Neural cell (in vitro differentiated cells): ENCODE results near the gene ACOT13. TPM values are rescaled to one million over a fixed set of nuclear protein-coding genes. Genes with fewer than 3 reads are reported as not detected.
"Not testable (repeated sequence)": the region's sequence is repeated elsewhere in the genome, so short reads cannot be mapped to it uniquely, and the experiment has no call there.

Experiments used
- H2AFZ ChIP-seq: fragments of 200-600, 300-800 bp; sonication (generic), shearing (Covaris generic); 2 replicates; pipeline ENCODE4 v1.6.0; 2014; ENCODE audit warnings: low read depth, mild to moderate bottlenecking, antibody characterized with exemption, low read length, moderate library complexity
- H3F3A ChIP-seq: fragments of 200-600 bp; shearing (Covaris generic); 2 replicates; pipeline ENCODE4 v1.6.1; 2016; ENCODE audit warnings: mild to moderate bottlenecking, moderate library complexity, mixed read lengths, antibody characterized with exemption, low read length; ENCODE audit not compliant: insufficient read depth, poor library complexity, severe bottlenecking
- H3K27ac ChIP-seq: fragments of 200-600, 300-800 bp; sonication (generic), shearing (Covaris generic); 2 replicates; pipeline ENCODE4 v1.5.1; 2014; ENCODE audit warnings: mild to moderate bottlenecking, low read length, moderate library complexity
- H3K27me3 ChIP-seq: fragments of 300-800, 200-600 bp; sonication (generic), shearing (Covaris generic); 2 replicates; pipeline ENCODE4 v1.6.0; 2014; ENCODE audit warnings: mild to moderate bottlenecking, low read depth, low read length, moderate library complexity; ENCODE audit not compliant: insufficient read depth
- H3K36me3 ChIP-seq: fragments of 300-800, 200-600 bp; sonication (generic), shearing (Covaris generic); 2 replicates; pipeline ENCODE4 v1.5.1; 2014; ENCODE audit warnings: mild to moderate bottlenecking, antibody characterized with exemption, low read length, moderate library complexity; ENCODE audit not compliant: insufficient read depth
- H3K4me2 ChIP-seq: fragments of 300-800, 200-600 bp; sonication (generic), shearing (Covaris generic); 2 replicates; pipeline ENCODE4 v1.6.0; 2014; ENCODE audit warnings: mild to moderate bottlenecking, low read length
- H3K4me3 ChIP-seq: fragments of 300-800, 200-600 bp; sonication (generic), shearing (Covaris generic); 2 replicates; pipeline ENCODE4 v1.5.1; 2014; ENCODE audit warnings: mild to moderate bottlenecking, low read length, moderate library complexity
- H3K79me2 ChIP-seq: fragments of 200-600 bp; shearing (Covaris generic); replicated peaks from 2 replicates; pipeline ENCODE4 v1.6.0; 2014; ENCODE audit warnings: mild to moderate bottlenecking, low read length, moderate library complexity; ENCODE audit not compliant: insufficient read depth
- H3K9ac ChIP-seq: fragments of 300-800, 200-600 bp; sonication (generic), shearing (Covaris generic); 2 replicates; pipeline ENCODE4 v1.6.1; 2016; ENCODE audit warnings: mild to moderate bottlenecking, low read length, mixed read lengths
- H3K9me2 ChIP-seq: fragments of 200-600 bp; shearing (Covaris generic); 2 replicates; pipeline ENCODE4 v1.6.1; 2016; ENCODE audit warnings: mild to moderate bottlenecking, low read length, mixed read lengths; ENCODE audit not compliant: insufficient read depth
- H3K9me3 ChIP-seq: fragments of 200-600, 300-800 bp; sonication (generic), shearing (Covaris generic); 2 replicates; pipeline ENCODE4 v1.6.1; 2016; ENCODE audit warnings: mild to moderate bottlenecking, mixed run types, low read length, moderate library complexity, mixed read lengths
- H4K20me1 ChIP-seq: fragments of 200-600 bp; shearing (Covaris generic); 2 replicates; pipeline ENCODE4 v1.6.1; 2016; ENCODE audit warnings: mild to moderate bottlenecking, mixed run types; ENCODE audit not compliant: insufficient read depth
- EP300 ChIP-seq: fragments of 450-650 bp; conservative IDR thresholded peaks from 2 replicates; pipeline ENCODE4 v1.6.1; 2014; ENCODE audit warnings: antibody characterized with exemption, mild to moderate bottlenecking, moderate library complexity; ENCODE audit not compliant: poor library complexity, severe bottlenecking
- EZH2 ChIP-seq: fragments of 200-600, 300-800 bp; shearing (Covaris generic), sonication (generic); IDR thresholded peaks from 2 replicates; pipeline ENCODE4 v1.6.1; 2014; ENCODE audit warnings: antibody characterized with exemption, low read length, borderline replicate concordance, mild to moderate bottlenecking; ENCODE audit not compliant: insufficient read depth, poor library complexity, severe bottlenecking
- MXI1 ChIP-seq: fragments of 450-650 bp; conservative IDR thresholded peaks from 2 replicates; pipeline ENCODE4 v1.6.1; 2014; ENCODE audit warnings: antibody characterized with exemption, mild to moderate bottlenecking; ENCODE audit not compliant: poor library complexity, severe bottlenecking
- POLR2AphosphoS5 ChIP-seq: IDR thresholded peaks from 2 replicates; pipeline ENCODE4 v1.6.1; 2012
- RAD21 ChIP-seq: fragments of 450-650 bp; conservative IDR thresholded peaks from 2 replicates; pipeline ENCODE4 v1.6.1; 2014; ENCODE audit warnings: antibody characterized with exemption, mild to moderate bottlenecking, moderate library complexity
- REST ChIP-seq: IDR thresholded peaks from 2 replicates; pipeline ENCODE4 v1.6.1; 2012; ENCODE audit warnings: borderline replicate concordance
- SMC3 ChIP-seq: fragments of 450-650 bp; conservative IDR thresholded peaks from 2 replicates; pipeline ENCODE4 v1.6.1; 2014; ENCODE audit warnings: antibody characterized with exemption, mild to moderate bottlenecking, moderate library complexity; ENCODE audit not compliant: poor library complexity
- TAF1 ChIP-seq: IDR thresholded peaks from 2 replicates; pipeline ENCODE4 v1.6.1; 2012; ENCODE audit warnings: low read depth
- polyA plus RNA-seq: library from polyadenylated mRNA; depleted of rRNA; stranded (reverse); fragments of >200 nt; gene quantifications from 2 replicates; pipeline ENCODE4 v1.2.3, GENCODE V29; 2014
- TF ChIP-seq, protein P1 (sequence below): fragments of 450-650 bp; IDR thresholded peaks from 2 replicates; pipeline ENCODE4 v1.5.1; 2014; ENCODE audit warnings: antibody characterized with exemption, mild to moderate bottlenecking, moderate library complexity; ENCODE audit not compliant: poor library complexity, severe bottlenecking

Gene ACOT13
- polyA plus RNA-seq, 1 donor from 2014 or later: 9.9 TPM

GRCh38 chr6:24749297-24749696 is 82.4 kb downstream of the ACOT13 start:
- Histone ChIP-seq H3K79me2 (no peaks in the 10 kb centered on the region), H3K27ac (no peak overlapping the region), H4K20me1 (no peaks in the 10 kb centered on the region), H3K36me3 (no peaks in the 10 kb centered on the region), H3K9me3 (no peaks in the 10 kb centered on the region), H2AFZ (no peak overlapping the region), H3K4me3 (no peak overlapping the region), H3K9me2 (no peaks in the 10 kb centered on the region), H3K4me2 (no peak overlapping the region), H3K9ac (no peak overlapping the region), H3F3A (no peaks in the 10 kb centered on the region), H3K27me3 (no peaks in the 10 kb centered on the region)
- no peak for TF ChIP-seq REST
- TF ChIP-seq SMC3: no peak
- no peak for TF ChIP-seq MXI1
- TF ChIP-seq, protein P1, sequence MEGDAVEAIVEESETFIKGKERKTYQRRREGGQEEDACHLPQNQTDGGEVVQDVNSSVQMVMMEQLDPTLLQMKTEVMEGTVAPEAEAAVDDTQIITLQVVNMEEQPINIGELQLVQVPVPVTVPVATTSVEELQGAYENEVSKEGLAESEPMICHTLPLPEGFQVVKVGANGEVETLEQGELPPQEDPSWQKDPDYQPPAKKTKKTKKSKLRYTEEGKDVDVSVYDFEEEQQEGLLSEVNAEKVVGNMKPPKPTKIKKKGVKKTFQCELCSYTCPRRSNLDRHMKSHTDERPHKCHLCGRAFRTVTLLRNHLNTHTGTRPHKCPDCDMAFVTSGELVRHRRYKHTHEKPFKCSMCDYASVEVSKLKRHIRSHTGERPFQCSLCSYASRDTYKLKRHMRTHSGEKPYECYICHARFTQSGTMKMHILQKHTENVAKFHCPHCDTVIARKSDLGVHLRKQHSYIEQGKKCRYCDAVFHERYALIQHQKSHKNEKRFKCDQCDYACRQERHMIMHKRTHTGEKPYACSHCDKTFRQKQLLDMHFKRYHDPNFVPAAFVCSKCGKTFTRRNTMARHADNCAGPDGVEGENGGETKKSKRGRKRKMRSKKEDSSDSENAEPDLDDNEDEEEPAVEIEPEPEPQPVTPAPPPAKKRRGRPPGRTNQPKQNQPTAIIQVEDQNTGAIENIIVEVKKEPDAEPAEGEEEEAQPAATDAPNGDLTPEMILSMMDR: no peak
- no peak for TF ChIP-seq TAF1
- no peak for TF ChIP-seq EZH2
- TF ChIP-seq EP300: no peak
- TF ChIP-seq RAD21: no peak
- no peak for TF ChIP-seq POLR2AphosphoS5

DNA sequence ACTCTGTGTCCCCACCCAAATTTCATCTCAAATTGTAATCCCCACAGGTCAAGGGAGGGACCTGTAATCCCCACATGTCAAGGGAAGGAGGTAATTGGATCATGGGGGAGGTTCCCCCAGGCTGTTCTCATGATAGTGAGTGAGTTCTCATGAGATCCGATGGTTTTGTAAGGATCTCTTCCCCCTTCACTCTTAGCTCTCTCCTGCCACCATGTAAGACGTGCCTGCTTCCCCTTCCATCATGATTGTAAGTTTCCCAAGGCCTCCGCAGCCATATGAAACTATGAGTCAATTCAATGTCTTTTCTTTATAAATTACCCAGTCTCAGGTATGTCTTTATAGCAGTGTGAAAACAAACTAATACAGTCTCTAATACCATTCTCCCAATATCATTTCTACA is 84.0 kb downstream of the ACOT13 start:
- not testable (repeated sequence) for H3K9ac ChIP-seq, H3K36me3 ChIP-seq, H3K4me3 ChIP-seq, H3K79me2 ChIP-seq, H3K9me2 ChIP-seq, H3F3A ChIP-seq, H3K4me2 ChIP-seq, H3K9me3 ChIP-seq, H4K20me1 ChIP-seq, H3K27ac ChIP-seq, H2AFZ ChIP-seq, H3K27me3 ChIP-seq

- TF ChIP-seq EZH2 (no peak), EP300 (no peak), POLR2AphosphoS5 (no peak), RAD21 (no peak), TAF1 (no peak), REST (no peak), MXI1 (no peak), SMC3 (no peak)
- TF ChIP-seq, protein P1: no peak
- no peak overlapping the region for H2AFZ ChIP-seq
These were observed 85.6 kb downstream of the ACOT13 start for GRCh38 chr6:24752503-24752902.

More at GRCh38 chr6:24752503-24752902, 85.6 kb downstream of the ACOT13 start:
- H3K9ac ChIP-seq: no peak overlapping the region
- H3K9me3 ChIP-seq: no peaks in the 10 kb centered on the region
- no peaks in the 10 kb centered on the region for H4K20me1 ChIP-seq
- H3K27me3 ChIP-seq: no peaks in the 10 kb centered on the region
- no peak overlapping the region for H3K4me3 ChIP-seq
- no peaks in the 10 kb centered on the region for H3K79me2 ChIP-seq
- no peak overlapping the region for H3K4me2 ChIP-seq
- no peaks in the 10 kb centered on the region for H3K9me2 ChIP-seq
- no peaks in the 10 kb centered on the region for H3F3A ChIP-seq
- H3K36me3 ChIP-seq: no peaks in the 10 kb centered on the region
- H3K27ac ChIP-seq: no peak overlapping the region
